Hepatocyte (in vitro differentiated cells): ENCODE data around the gene GRK3. TPM values are rescaled to one million over a fixed set of nuclear protein-coding genes. Genes with fewer than 3 reads are reported as not detected.

Experiments used
- DNase-seq: peaks from one replicate; pipeline ENCODE4 v3.0.0-alpha.2; 2016; ENCODE audit warnings: low spot score
- H2AFZ ChIP-seq: fragments of 200-600 bp; sonication (generic); 2 replicates; pipeline ENCODE4 v1.6.0; 2016; ENCODE audit warnings: antibody characterized with exemption, mild to moderate bottlenecking
- H3K27ac ChIP-seq: fragments of 200-600 bp; sonication (generic); 2 replicates; pipeline ENCODE4 v1.5.1; 2016; ENCODE audit warnings: mild to moderate bottlenecking
- H3K27me3 ChIP-seq: fragments of 200-600 bp; sonication (generic); 2 replicates; pipeline ENCODE4 v1.6.1; 2016
- H3K36me3 ChIP-seq: fragments of 200-600 bp; sonication (generic); replicated peaks from 2 replicates; pipeline ENCODE4 v1.5.1; 2016; ENCODE audit warnings: low read depth; ENCODE audit not compliant: insufficient read depth
- H3K4me1 ChIP-seq: fragments of 200-600 bp; sonication (generic); 2 replicates; pipeline ENCODE4 v1.5.1; 2016; ENCODE audit warnings: mild to moderate bottlenecking, moderate library complexity; ENCODE audit not compliant: insufficient read depth
- H3K4me2 ChIP-seq: fragments of 200-600 bp; sonication (generic); 2 replicates; pipeline ENCODE4 v1.6.0; 2016
- H3K4me3 ChIP-seq: fragments of 200-600 bp; sonication (generic); 2 replicates; pipeline ENCODE4 v1.5.1; 2016; ENCODE audit warnings: mild to moderate bottlenecking
- H3K79me2 ChIP-seq: fragments of 200-600 bp; sonication (generic); 2 replicates; pipeline ENCODE4 v1.6.0; 2017; ENCODE audit warnings: mild to moderate bottlenecking
- H3K9me2 ChIP-seq: fragments of 200-600 bp; sonication (generic); replicated peaks from 2 replicates; pipeline ENCODE4 v1.6.0; 2017; ENCODE audit warnings: mild to moderate bottlenecking; ENCODE audit not compliant: insufficient read depth
- H3K9me3 ChIP-seq: fragments of 200-600 bp; sonication (generic); 2 replicates; pipeline ENCODE4 v1.5.1; 2016; ENCODE audit warnings: low read depth, mild to moderate bottlenecking
- H4K20me1 ChIP-seq: fragments of 200-600 bp; sonication (generic); 2 replicates; pipeline ENCODE4 v1.6.0; 2016; ENCODE audit warnings: mild to moderate bottlenecking; ENCODE audit not compliant: insufficient read depth, poor library complexity, severe bottlenecking
- EZH2 ChIP-seq: fragments of 200-600 bp; sonication (generic); IDR thresholded peaks from 2 replicates; pipeline ENCODE4 v1.6.1; 2016; ENCODE audit warnings: antibody characterized with exemption, mild to moderate bottlenecking, borderline replicate concordance
- WGBS: methylation state at CpG from one replicate; pipeline ENCODE4 v1.1.6; 2016; ENCODE audit warnings: low lambda C conversion rate; ENCODE audit errors: missing lambda C conversion rate; 5-methylcytosine and 5-hydroxymethylcytosine counted together
- polyA plus RNA-seq: library from polyadenylated mRNA; unstranded; fragments of >200 nt; fragmentation: Nextera tagmentation; extraction: Ambion mirVana; gene quantifications from 2 replicates; pipeline ENCODE4 v1.2.1, GENCODE V29; 2016
- small RNA-seq: library from RNA; depleted of rRNA; stranded (forward); fragments of <200 nt; gene quantifications from one replicate; pipeline ENCODE3, GENCODE V24; 2014
- total RNA-seq: library from RNA; depleted of rRNA; stranded (reverse); fragments of >200 nt; gene quantifications from 2 replicates; pipeline ENCODE4 v1.2.3, GENCODE V29; 2014
- TF ChIP-seq, protein P1 (sequence below): fragments of 200-600 bp; sonication (generic); IDR thresholded peaks from 2 replicates; pipeline ENCODE4 v1.5.1; 2016; ENCODE audit warnings: antibody characterized with exemption, mild to moderate bottlenecking; ENCODE audit not compliant: poor library complexity

GRK3 gene
- total and polyA plus RNA-seq, 2 experiments from 2014 or later, result 1.5 to 7.1 TPM

DNA sequence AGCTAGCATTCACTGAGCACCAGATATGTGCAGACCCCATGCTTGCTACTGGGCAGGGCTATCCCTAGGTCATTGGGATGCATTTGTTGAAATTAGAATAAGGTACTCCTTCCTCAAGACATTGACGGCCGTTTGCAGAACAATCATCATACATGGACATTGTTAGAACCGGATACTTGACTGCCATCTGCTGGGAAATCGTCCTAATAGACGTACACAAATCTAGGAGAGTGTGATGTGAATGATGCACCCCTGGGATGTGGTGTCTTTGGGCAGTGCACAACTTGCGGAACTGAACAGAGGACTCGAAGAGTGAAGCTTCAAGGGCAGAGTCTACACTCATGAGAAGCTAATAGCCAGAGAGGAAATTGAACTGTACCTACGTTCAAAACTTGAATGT, 213.4 kb downstream of the GRK3 start:
- H4K20me1 ChIP-seq, result no peaks in the 10 kb centered on the region
- H3K4me3 ChIP-seq, result no peak overlapping the region
- H3K9me2 ChIP-seq, result no peaks in the 10 kb centered on the region
- peak; percentile 55 for DNase-seq
- H3K79me2 ChIP-seq, result no peaks in the 10 kb centered on the region
- no peaks in the 10 kb centered on the region for H3K27me3 ChIP-seq
- H2AFZ ChIP-seq, result no peak overlapping the region
- no peaks in the 10 kb centered on the region for H3K4me1 ChIP-seq
- H3K4me2 ChIP-seq, result no peak overlapping the region
- no peaks in the 10 kb centered on the region for H3K9me3 ChIP-seq
- 43% methylated on average over 8 of the region's 8 CpGs for WGBS
- H3K27ac ChIP-seq, result no peak overlapping the region
- TF ChIP-seq, protein P1, sequence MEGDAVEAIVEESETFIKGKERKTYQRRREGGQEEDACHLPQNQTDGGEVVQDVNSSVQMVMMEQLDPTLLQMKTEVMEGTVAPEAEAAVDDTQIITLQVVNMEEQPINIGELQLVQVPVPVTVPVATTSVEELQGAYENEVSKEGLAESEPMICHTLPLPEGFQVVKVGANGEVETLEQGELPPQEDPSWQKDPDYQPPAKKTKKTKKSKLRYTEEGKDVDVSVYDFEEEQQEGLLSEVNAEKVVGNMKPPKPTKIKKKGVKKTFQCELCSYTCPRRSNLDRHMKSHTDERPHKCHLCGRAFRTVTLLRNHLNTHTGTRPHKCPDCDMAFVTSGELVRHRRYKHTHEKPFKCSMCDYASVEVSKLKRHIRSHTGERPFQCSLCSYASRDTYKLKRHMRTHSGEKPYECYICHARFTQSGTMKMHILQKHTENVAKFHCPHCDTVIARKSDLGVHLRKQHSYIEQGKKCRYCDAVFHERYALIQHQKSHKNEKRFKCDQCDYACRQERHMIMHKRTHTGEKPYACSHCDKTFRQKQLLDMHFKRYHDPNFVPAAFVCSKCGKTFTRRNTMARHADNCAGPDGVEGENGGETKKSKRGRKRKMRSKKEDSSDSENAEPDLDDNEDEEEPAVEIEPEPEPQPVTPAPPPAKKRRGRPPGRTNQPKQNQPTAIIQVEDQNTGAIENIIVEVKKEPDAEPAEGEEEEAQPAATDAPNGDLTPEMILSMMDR, result peak; percentile 49
- TF ChIP-seq EZH2, result no peak
- no peaks in the 10 kb centered on the region for H3K36me3 ChIP-seq

Small RNA genes lying within 50 kb of the gene (small RNA-seq; reads per million reads assigned to genes)
- not detected for gene RNA5SP494

Other genes with a start within 250 kb of the GRK3 start
- gene MYO18B, start 177.5 kb downstream of the GRK3 start, total RNA-seq, result 0.04 and 0.23 TPM in 2 replicates
- not detected in 2 replicates for gene MYO18B, start 177.5 kb downstream of the GRK3 start, polyA plus RNA-seq